GM19468 (cell line): ENCODE data around the gene ITGA2B.
A peak's percentile ranks its signal among the peaks of the same experiment; 100 is the strongest.
"Not testable (repeated sequence)": the region's sequence is repeated elsewhere in the genome, so short reads cannot be mapped to it uniquely, and the experiment has no call there.

Source experiments
- ATAC-seq: cut with Tn5 transposase; IDR thresholded peaks from one replicate; pipeline ENCODE4 v1.9.1; 2021; ENCODE audit warnings: mild to moderate bottlenecking, moderate library complexity, moderate number of reproducible peaks; ENCODE audit not compliant: unreplicated experiment; ENCODE audit errors: extremely low read depth

The ITGA2B gene

DNA sequence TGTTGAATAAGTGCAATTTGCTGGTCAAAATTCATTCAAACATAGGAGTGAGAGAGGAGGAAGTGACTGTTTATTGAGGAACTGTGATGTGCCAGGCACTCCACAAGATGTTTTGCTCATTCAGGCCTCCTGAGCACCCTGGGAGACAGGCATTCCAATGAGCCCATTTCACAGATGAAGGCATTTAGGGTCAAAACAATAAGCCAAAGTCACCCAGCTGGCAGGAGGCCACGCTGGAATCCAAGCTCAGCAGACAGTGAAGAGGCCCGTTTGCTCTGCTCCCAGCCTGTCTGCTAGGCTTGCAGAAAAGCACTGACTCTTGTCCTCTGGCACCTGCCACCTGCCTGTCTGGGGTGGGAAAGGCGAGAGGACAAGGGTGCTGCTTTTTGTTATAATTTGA is 54.7 kb downstream of the ITGA2B start:
- ATAC-seq: no peak

DNA sequence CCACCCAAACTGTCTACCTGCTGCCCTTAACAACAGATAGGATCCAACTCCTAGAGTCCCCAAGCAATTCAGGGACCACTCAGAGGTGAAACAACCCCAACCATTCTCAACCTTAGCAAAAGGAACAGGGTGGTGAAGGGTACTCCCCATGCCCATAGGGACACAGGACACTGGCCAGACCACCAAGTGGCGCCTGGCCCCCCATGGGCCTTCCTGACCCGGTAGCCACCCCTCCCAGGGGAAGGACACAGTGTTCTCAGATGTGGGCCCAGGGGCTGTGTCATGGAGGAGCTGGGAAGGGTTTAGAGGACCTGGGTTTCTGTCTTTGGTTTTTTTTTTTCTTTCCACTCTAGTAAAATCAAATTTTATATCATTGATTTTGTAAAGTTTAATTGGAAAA is 55.1 kb downstream of the ITGA2B start:
- no peak for ATAC-seq

DNA sequence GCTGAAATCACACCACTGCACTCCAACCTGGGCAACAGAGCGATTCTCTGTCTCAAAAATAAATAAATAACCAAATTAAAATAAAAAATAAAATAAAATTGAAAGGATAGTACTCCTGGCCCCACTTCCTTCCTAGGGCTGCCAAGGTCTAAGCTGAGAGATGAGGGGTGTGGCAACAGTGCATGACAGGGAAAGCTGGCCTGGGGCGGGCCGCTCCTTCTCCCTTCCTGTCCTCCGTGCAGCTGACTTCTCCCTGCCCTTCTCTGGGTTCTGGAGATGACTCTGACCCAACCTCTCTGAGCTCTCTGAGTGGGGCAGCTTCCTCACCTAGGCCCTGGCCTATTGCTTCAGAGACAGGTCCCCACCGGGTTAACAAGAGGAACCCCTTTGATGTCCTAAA is 56.1 kb downstream of the ITGA2B start:
- no peak for ATAC-seq

DNA sequence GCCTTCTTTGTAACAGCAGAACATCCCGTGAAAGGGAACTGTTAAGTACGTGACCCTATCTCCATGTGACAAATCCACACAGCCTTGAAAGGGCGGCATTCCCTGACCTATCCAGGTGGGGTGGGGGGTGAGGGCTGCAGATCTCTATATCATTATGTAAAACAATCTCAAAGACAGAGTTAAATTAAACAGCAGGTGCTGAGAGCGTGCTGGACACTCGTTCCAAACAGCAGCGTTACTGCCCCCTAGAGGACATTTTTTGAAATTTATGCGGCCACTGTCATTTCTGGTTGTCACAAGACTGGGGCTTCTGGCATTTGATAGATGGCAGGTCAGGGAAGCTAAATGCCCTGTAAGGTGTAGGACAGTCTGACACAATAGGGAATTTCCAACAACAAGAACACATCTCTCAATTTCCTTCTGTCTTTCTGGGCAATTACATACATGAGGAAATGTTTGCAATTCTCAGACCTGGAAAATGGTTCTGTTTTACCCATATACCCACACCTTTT is 58.1 kb downstream of the ITGA2B start:
- no peak for ATAC-seq

DNA sequence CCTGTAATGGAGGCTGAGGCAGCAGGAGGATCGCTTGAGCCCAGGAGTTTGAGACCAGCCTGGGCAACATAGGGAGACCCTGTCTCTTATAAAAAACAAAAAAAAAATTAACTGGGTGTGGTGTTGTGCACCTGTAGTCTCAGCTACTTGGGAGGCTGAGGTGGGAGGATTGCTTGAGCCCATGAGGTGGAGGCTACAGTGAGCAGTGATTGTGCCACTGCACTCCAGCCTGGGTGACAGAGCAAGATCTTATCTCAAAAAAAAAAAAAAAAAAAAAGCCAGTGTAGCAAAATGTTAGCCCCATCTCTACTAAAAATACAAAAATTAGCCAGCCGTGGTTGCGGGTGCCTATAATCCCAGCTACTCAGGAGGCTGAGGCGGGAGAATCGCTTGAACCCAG is 59.2 kb downstream of the ITGA2B start:
- not testable (repeated sequence) for ATAC-seq

DNA sequence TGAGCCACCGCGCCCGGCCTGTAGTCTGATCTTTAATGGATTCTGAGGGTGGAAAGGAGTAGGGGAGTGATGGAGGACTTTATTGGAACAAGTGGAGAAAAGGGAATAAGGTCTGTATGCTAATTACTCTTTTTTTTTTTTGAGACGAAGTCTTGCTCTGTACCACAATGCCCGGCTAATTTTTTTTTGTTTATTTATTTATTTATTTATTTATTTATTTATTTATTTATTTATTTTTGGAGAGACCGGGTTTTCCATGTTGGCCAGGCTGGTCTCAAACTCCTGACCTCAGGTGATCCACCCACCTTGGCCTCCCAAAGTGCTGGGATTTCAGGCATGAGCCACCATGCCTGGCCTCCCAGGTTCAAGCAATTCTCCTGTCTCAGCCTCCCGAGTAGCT is 59.9 kb downstream of the ITGA2B start:
- not testable (repeated sequence) for ATAC-seq

DNA sequence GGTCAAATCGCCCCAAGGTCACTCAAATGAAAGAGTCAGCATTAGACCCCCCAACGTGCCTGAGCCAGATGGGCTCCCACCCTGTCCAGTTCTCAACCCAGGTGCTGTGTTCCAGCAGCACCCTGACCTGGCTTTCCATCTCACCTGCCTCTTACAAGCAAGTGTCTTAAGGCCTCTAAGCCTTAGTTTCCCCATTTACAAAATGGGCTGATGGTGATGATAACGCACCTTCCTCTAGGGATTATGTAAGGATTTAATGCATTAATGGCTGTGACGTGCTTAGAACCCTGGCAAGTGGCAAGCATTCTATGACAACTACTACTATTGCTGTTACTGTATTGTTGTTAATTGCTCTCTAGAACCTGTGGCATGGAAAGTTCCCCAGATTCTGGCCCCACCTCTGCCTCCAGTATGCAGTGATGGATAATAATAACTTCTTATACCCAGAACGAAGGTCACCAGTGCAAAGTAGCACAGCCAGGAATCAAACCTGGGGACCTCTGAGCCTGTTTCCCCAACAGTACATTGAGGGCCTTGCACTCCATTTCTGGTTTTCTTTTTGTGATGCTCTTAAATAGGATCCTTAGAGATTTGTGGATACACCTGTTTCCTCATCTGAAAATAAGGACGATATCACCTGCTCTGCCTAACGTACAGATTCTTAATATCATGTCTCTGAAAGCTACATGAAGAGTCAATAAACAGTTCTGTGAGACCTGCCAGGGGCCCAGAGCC is 61.6 kb downstream of the ITGA2B start:
- no peak for ATAC-seq

DNA sequence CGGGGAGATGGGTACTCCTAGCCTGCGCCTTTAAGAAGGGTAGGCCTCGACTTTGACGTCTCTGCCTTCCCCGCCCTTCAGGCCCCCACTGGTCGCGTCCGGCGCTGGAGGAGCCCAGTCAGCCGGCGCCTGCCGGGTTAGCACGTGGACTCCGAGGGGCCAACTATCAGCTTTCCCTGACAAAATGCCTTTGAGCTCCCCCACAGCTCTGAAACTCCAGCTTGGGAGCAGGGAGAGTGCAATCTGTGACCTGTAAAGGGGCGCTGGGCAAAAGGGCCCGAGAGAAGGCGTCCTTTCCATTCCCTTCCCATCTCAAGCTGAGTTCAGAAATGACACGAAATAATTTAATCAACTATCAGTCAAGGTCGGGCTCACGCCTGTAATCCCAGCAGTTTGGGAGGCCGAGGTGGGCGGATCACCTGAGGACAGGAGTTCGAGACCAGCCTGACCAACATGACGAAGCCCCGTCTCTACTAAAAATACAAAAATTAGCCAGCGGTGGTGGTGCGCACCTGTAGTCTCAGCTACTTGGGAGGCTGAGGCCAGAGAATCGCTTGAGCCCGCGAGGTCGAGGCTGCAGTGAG is 62.5 kb downstream of the ITGA2B start:
- ATAC-seq: peak; percentile 41

DNA sequence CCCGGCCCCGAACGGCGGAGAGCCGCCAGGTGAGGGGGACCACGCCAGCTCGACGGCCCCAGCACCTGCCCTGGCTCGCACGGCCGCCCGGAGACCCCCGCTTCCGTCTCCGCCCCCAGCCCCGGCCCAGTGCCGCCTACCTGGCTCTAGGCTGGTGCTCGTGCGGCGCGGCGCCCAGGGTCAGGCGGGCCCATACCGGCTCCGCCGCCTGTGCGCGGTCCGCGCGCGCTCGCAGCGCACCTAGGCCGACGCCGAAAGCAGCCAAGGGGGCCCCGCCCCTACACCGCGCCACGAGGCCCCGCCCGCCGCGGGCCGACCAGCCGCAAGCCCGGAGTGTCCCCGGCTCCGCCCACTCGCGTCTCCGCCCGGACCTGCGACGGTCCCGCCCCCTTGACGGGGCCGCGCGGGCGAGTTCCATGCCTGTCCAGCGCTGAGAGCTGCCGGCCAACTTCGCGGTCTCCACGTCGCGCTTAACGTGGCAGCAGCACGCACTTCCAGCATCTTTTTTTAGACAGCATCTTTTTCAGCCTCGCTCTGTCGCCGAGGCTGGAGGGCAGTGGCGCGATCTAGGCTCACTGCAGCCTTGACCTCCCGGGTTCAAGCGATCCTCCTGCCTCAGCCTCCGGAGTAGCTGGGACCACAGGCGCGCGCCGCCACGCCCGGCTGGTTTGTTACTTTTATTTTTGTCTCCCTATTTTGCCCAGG is 64.7 kb downstream of the ITGA2B start, which contains the start of gene SLC25A39:
TSS of gene SLC25A39 (minus strand) at position 253 of the 705 bp plus-strand sequence. CDS start 1,261 bp downstream, outside the sequence.
- peak; percentile 47 for ATAC-seq

DNA sequence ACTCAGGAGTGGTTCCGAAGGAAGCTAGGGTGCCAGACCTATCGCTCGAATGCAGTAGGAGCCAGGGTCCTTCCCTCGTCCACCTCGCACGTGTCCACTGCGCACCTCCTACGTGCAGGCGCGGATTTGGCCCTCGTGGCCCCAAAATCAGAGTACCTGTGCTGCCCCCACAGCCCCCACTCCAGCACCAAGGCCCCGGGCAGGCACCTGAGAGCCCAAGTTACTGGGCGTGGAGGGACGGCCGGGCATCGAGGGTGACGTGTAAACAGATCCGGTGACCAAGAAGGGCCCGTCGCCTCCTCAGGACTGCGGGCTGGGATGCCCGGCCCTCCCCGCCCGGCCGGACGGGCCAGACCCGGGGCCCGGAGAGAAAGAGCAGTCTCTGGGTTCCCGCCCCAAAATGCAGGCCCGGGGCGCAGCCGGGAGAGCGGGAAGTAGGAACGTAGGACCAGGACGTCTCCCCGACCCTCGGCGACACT is 65.3 kb downstream of the ITGA2B start:
- no peak for ATAC-seq

DNA sequence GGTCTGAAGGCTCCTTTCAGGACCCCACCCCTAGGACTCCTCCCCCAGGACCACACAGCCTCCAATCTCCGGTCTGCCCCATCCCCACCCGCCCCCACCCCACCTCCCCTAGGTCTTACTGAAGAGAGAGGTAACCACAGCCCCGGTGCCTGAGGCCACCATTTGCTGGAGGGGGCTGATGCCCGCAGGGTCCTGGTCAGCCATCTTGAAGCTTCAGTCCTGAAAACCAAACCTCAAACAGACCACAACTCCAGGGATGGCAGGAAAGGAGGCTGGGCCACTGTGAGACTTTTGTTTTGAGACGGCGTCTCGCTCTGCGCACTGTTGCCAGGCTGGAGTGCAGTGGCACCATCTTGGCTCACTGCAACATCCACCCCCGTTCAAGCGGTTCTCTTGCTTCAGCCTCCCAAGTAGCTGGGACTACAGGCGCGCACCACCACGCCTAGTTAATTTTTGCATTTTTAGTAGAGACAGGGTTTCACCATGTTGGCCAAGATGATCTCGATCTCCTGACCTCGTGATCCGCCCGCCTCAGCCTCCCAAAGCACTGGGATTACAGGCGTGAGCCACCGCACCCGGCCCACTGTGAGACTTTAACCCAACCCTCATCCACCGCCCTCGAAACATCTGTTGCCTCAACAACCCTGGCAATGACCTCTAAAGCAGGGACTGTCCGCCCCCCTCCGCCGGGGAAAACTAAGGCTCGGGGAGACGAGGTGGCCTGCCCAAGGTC is 65.9 kb downstream of the ITGA2B start:
- no peak for ATAC-seq

DNA sequence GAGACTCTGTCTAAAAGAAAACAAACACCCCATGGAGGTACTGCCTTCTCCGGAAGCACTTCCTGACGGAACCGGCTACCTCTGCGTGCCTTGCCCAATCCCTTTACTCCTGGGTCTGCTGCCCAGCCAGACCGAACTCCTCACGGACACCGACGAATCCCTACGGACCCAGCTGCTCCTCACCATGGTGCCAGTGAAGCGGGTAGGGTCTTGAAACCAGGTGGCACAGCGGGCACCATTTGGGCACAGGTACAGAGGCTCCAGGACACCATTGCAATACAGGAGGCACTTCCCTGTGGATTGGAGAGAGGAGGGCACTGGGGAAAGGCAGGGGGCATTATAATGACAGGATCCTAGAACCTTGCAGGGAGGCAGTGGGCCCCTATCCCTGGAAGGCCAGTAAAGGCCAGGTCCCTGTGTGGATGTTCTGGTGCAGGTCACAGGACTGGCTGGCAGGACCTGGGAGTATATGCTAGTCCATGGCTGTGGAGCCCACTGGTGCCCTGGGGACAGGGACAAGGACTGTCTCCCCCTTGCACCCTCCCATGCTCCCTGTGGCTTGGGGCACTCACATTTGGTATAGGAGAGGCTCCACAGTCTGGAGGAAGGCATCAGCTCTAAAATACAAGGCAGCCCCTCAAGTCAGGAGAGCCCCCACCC is 67.1 kb downstream of the ITGA2B start:
- ATAC-seq: no peak
